Loucy (cell line): Measurements from ENCODE around the gene PCCB.

Experiments used
- H2AFZ ChIP-seq: fragments of 200-600 bp; sonication (generic); 2 replicates; pipeline ENCODE4 v1.6.0; 2016; ENCODE audit warnings: antibody characterized with exemption, mild to moderate bottlenecking, low read length, moderate library complexity
- H3F3A ChIP-seq: fragments of 200-600 bp; 2 replicates; pipeline ENCODE4 v1.6.0; 2016; ENCODE audit warnings: antibody characterized with exemption, low read depth, mild to moderate bottlenecking
- H3K27me3 ChIP-seq: fragments of 200-600 bp; sonication (generic); 2 replicates; pipeline ENCODE4 v1.6.1; 2014; ENCODE audit warnings: low read length, mild to moderate bottlenecking; ENCODE audit not compliant: insufficient read depth, poor library complexity, severe bottlenecking
- H3K36me3 ChIP-seq: fragments of 200-600 bp; sonication (generic); 2 replicates; pipeline ENCODE4 v1.6.1; 2016; ENCODE audit warnings: low read length; ENCODE audit not compliant: insufficient read depth
- H3K4me1 ChIP-seq: fragments of 200-600 bp; sonication (generic); 2 replicates; pipeline ENCODE4 v1.5.1; 2014; ENCODE audit warnings: low read length, mild to moderate bottlenecking; ENCODE audit not compliant: insufficient read depth, poor library complexity, severe bottlenecking
- H3K4me2 ChIP-seq: fragments of 200-600 bp; sonication (generic); 2 replicates; pipeline ENCODE4 v1.6.0; 2014; ENCODE audit warnings: antibody characterized with exemption, low read length, low read depth, mild to moderate bottlenecking; ENCODE audit not compliant: poor library complexity, severe bottlenecking
- H3K4me3 ChIP-seq: fragments of 200-600 bp; sonication (generic); 2 replicates; pipeline ENCODE4 v1.5.1; 2014; ENCODE audit warnings: low read length, mild to moderate bottlenecking, mixed read lengths; ENCODE audit not compliant: poor library complexity, severe bottlenecking
- H3K79me2 ChIP-seq: fragments of 200-600 bp; sonication (generic); 2 replicates; pipeline ENCODE4 v1.6.1; 2014; ENCODE audit warnings: low read length; ENCODE audit not compliant: insufficient read depth
- H3K9ac ChIP-seq: fragments of 200-600 bp; sonication (generic); 2 replicates; pipeline ENCODE4 v1.6.0; 2014; ENCODE audit warnings: mild to moderate bottlenecking, low read depth, low read length, moderate library complexity; ENCODE audit not compliant: poor library complexity, severe bottlenecking
- H3K9me2 ChIP-seq: fragments of 200-600 bp; sonication (generic); replicated peaks from 2 replicates; pipeline ENCODE4 v1.6.1; 2016; ENCODE audit warnings: low read depth, low read length, mixed read lengths
- H3K9me3 ChIP-seq: fragments of 200-600 bp; sonication (generic); 2 replicates; pipeline ENCODE4 v1.6.1; 2014; ENCODE audit warnings: mild to moderate bottlenecking, antibody characterized with exemption, low read length, low read depth; ENCODE audit not compliant: insufficient read depth
- H4K20me1 ChIP-seq: fragments of 200-600 bp; sonication (generic); 2 replicates; pipeline ENCODE4 v1.6.0; 2014; ENCODE audit warnings: antibody characterized with exemption, low read length, mild to moderate bottlenecking; ENCODE audit not compliant: insufficient read depth, poor library complexity, severe bottlenecking
- EZH2phosphoT487 ChIP-seq: fragments of 200-600 bp; IDR thresholded peaks from 2 replicates; pipeline ENCODE4 v1.6.1; 2018; ENCODE audit warnings: antibody characterized with exemption, mild to moderate bottlenecking, moderate library complexity, borderline replicate concordance
- TF ChIP-seq, protein P1 (sequence below): fragments of 200-600 bp; sonication (generic); conservative IDR thresholded peaks from 2 replicates; pipeline ENCODE4 v1.5.1; 2014; ENCODE audit warnings: mild to moderate bottlenecking, antibody characterized with exemption, low read length

Gene PCCB

DNA sequence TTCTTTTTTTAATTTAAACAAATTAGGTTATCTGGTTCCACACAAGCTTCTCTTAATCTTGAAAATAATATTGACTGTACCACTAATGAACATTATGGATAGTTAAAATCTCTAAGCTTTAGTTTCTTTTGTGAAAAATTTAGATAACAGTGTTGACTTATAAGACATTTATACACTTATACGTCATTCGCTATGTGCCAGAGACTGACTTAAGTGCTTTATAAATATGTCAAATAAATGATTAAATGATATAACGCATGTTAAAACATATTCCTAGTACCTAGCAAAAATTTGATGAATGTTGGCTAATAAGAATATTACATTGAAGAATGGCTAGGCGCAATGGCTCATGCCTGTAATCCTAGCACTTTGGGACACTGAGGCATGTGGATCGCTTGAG lies 96.3 kb downstream of the PCCB start:
- Histone ChIP-seq H3K4me2 (no peak overlapping the region), H3K36me3 (peaks cover 45% of the 10 kb centered on the region; the same call in 1 of the 2 replicates), H3K4me1 (no peaks in the 10 kb centered on the region), H3K79me2 (no peaks in the 10 kb centered on the region), H2AFZ (no peak overlapping the region), H3K9me3 (no peaks in the 10 kb centered on the region), H3K9ac (no peak overlapping the region), H3K9me2 (no peaks in the 10 kb centered on the region), H4K20me1 (no peaks in the 10 kb centered on the region), H3F3A (no peaks in the 10 kb centered on the region), H3K27me3 (no peaks in the 10 kb centered on the region), H3K4me3 (no peak overlapping the region)
- TF ChIP-seq EZH2phosphoT487 = no peak
- TF ChIP-seq, protein P1, sequence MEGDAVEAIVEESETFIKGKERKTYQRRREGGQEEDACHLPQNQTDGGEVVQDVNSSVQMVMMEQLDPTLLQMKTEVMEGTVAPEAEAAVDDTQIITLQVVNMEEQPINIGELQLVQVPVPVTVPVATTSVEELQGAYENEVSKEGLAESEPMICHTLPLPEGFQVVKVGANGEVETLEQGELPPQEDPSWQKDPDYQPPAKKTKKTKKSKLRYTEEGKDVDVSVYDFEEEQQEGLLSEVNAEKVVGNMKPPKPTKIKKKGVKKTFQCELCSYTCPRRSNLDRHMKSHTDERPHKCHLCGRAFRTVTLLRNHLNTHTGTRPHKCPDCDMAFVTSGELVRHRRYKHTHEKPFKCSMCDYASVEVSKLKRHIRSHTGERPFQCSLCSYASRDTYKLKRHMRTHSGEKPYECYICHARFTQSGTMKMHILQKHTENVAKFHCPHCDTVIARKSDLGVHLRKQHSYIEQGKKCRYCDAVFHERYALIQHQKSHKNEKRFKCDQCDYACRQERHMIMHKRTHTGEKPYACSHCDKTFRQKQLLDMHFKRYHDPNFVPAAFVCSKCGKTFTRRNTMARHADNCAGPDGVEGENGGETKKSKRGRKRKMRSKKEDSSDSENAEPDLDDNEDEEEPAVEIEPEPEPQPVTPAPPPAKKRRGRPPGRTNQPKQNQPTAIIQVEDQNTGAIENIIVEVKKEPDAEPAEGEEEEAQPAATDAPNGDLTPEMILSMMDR = no peak

DNA sequence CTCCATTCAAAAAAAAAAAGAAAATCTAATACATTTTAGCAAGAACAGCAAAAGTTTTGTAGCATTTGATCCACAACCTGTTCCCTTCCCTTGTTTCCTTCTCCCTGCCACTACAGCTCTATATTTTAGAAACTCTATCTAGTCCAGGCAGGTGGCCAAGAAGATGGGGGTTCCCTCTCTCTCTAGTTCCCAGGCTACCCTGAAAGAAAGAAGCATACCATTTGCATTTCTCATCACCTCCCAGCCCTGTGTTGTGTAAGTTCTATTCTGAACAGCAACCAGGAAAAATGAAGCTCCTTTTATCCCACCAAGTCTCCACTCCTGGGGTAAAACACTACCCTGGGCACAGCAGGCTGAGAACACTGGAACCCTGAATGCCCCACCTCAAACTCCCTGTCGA lies 100.0 kb downstream of the PCCB start:
- Histone ChIP-seq H3K4me2 (no peak overlapping the region), H3K4me3 (no peak overlapping the region), H3K4me1 (peaks cover 6% of the 10 kb centered on the region), H3K9ac (no peak overlapping the region), H3K79me2 (no peaks in the 10 kb centered on the region), H3K9me3 (no peaks in the 10 kb centered on the region), H3F3A (no peaks in the 10 kb centered on the region), H2AFZ (no peak overlapping the region), H3K36me3 (peaks cover 25% of the 10 kb centered on the region), H4K20me1 (no peaks in the 10 kb centered on the region), H3K9me2 (no peaks in the 10 kb centered on the region), H3K27me3 (no peaks in the 10 kb centered on the region)
- no peak for TF ChIP-seq EZH2phosphoT487
- TF ChIP-seq, protein P1 = no peak

DNA sequence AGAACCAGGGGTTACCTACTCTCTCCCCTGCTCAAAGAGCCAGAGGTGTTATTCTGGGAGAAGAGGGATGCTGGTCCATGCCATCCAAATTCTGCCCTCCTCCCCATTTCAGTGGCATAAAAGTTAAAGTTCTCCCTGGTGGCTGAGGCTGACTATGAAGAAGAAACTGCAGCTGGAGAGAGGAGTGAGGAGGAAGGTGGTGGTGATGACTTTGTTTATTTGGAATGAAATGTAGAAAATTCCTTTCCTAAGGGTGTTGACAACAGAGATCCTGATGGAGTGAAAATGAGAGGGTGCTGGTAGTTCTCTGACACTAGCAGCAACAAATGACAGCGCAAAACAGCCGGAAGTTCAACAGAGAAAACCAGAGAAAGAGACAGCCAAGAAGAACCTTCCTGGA lies 100.4 kb downstream of the PCCB start:
- TF ChIP-seq, protein P1 = no peak
- TF ChIP-seq EZH2phosphoT487 = no peak
- Histone ChIP-seq H3K36me3 (peaks cover 28% of the 10 kb centered on the region), H3K27me3 (no peaks in the 10 kb centered on the region), H3K4me2 (no peak overlapping the region), H3K9me2 (no peaks in the 10 kb centered on the region), H2AFZ (no peak overlapping the region), H3F3A (no peaks in the 10 kb centered on the region), H3K79me2 (no peaks in the 10 kb centered on the region), H3K9ac (no peak overlapping the region), H3K4me3 (no peak overlapping the region), H4K20me1 (no peaks in the 10 kb centered on the region), H3K9me3 (no peaks in the 10 kb centered on the region), H3K4me1 (peaks cover 6% of the 10 kb centered on the region)
